Jurkat, Clone E6-1 (cell line): Measurements from ENCODE around the gene LASP1NB.
"Not testable (repeated sequence)": the region's sequence is repeated elsewhere in the genome, so short reads cannot be mapped to it uniquely, and the experiment has no call there.

Source experiments
- DNase-seq: peaks from one replicate; pipeline ENCODE4 v3.0.0-alpha.2; 2011; ENCODE audit warnings: low read depth, low spot score
- H3K4me3 ChIP-seq: 2 replicates; pipeline ENCODE4 v1.5.1; 2011; ENCODE audit warnings: mild to moderate bottlenecking, low read length, control low read depth, moderate library complexity

LASP1NB gene

DNA sequence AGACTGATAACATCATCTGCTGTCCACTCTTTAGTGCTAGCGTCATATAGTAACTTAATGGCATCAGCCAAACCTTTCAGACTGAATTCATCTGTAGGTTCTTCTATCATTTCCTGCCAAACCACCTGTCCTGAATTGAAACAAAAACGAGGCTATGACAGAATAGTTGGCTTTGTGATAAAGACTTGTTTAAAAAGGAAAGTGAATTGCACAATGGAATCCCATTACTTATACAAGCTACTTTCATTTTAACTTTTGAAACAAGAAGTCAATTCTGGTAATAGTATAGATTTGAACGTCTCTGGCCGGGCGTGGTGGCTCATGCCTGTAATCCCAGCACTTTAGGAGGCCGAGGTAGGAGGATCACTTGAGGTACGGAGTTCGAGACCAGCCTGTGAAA, 18.2 kb downstream of the LASP1NB start:
- DNase-seq: peak; percentile 21

DNA sequence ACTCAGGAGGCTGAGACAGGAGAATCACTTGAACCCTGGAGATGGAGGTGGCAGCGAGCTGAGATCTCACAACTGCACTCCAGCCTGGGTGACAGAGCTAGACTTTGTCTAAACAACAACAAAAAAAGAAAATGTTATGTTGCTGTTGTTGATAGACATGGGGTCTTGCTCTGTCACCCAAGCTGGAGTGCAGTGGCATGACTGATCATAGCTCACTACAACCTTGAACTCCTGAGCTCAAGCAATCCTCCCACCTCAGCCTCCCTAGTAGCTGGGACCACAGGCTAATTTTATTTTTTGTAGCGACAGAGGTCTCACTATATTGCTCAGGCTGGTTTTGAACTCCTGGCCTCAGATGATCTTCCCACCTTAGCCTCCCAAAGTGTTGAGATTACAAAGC, 21.8 kb downstream of the LASP1NB start:
- DNase-seq: no peak
- no peak overlapping the region for H3K4me3 ChIP-seq

More for the DNA sequence above, 18.2 kb downstream of the LASP1NB start:
- H3K4me3 ChIP-seq: no peak overlapping the region

DNA sequence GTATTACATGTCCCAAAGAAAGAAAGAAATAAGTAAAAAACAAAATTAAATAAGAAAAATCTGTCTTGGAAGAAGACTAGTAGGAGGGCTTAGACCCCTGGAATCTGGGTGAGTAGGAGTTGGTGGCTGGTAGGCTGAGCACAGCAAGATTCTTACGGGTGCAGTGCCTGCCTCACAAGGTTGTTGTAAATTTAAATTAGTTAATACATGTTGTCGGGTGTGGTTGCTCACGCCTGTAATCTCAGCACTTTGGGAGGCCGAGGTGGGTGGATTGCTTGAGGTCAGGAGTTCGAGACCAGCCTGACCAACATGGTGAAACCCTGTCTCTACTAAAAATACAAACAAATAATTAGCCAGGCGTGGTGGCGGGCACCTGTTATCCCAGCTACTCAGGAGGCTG, 28.4 kb downstream of the LASP1NB start:
- DNase-seq, H3K4me3 ChIP-seq: not testable (repeated sequence)

DNA sequence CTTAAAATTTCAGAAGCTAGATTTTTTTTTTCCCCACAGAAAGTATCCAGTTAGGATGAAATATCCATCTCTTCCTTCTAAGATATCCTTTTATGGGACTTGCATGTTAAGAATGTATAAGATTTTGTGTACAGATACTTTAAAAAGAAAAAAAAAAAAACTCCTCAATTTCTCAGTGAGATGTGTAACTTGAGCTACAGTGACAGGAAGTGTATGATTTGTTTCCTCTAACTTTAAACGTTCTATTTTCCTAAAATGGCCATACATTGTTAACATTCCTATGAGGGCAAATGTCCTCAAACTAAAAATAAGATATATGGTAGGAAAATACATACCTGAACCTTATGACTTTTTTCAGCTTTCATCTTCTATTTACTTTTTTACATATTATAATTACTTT, 32.9 kb downstream of the LASP1NB start:
- no peak for DNase-seq
- H3K4me3 ChIP-seq: no peak overlapping the region

DNA sequence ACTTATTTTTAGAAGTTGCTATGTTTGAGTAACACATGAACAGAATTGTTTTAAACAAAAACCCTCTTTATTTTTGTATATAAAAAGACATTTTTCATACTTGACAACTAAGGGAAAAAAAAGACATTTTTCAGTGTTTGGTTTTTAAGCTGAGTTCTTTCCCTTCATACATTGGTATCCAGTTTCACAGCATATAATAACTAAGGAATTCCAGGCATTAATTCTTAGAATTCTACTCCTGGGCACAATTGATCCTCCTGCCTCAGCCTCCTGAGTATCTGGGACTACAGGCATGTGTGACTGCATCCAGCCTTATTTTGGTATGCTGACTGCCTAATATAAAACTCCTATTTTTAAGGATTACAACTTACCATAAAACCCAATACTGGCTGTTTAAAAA, 33.3 kb downstream of the LASP1NB start:
- no peak overlapping the region for H3K4me3 ChIP-seq
- DNase-seq: no peak

DNA sequence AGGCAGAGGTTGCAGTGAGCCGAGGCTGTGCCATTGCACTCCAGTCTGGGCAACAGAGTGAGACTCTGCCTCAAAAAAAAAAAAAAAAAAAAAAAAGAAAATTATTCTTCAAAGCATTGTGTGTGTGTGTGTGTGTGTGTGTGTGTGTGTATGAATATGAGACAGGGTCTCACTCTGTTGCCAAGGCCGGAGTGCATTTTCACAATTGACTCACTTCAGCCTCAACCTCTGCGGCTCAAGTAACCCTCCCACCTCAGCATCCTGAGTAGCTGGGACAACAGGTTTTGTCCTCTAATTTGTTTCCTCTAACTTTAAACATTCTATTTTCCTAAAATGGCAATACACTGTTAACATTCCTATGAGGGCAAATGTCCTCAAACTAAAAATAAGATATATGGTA, 34.1 kb downstream of the LASP1NB start:
- H3K4me3 ChIP-seq: no peak overlapping the region
- no peak for DNase-seq

DNA sequence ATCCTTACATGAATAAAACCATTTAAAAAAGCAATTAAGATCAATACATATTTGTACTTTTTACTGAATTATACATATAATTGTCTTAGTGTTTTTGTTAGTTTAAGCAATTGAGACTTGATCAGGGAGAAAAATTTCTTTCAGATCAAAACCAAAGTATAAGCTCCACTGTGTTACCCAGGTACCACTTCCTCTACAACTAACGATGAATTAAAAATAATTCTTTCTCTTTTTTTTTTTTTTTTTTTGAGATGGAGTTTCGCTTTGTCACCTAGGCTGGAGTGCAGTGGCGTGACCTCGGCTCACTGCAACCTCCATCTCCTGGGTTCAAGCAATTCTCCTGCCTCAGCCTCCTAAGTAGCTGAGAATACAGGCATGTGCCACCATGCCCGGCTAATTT, 35.0 kb downstream of the LASP1NB start:
- H3K4me3 ChIP-seq: no peak overlapping the region
- no peak for DNase-seq

DNA sequence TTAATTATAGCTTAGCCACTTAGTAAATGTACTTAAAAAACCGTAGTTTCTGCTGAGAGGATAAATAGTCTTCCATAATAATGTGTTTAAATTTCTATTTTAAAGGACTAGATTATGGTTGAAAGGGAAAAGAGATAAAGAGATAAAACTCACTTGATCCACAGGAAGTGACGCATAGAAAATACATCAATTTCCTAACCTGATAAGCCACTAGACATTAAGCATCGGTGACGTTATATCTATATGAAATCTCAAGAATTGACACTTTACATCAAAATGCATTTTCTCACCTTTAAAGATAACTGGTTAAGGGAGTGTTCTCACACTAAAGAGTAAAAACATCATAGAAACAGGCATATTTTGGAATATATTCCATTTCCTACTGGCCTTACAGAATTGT, 36.0 kb downstream of the LASP1NB start:
- no peak for DNase-seq

DNA sequence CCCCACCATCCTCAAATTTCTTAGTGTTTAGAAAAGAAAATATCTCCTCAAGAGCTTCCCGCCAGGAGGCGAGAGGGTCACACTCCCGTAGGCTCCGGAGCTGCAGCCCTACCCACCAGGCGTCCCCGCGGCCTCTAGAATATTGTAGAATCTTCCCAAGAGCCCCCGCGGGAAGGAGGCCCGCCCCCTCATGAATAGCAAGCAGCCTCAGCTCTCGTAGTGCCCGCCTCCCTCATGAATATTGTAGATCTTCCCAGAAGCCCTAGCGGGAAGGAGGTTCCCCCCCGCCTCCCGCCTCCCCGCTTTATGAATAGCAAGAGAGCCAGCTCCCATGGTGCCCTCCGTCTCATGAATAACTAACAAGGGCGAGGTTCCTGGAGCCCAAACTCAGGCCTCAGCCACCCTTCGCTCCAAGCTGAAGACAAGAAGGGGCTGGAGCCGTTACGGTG, 41.9 kb downstream of the LASP1NB start, which contains the start of gene FBXO47:
Gene FBXO47 (minus strand): TSS at position 114 of the 449 bp plus-strand sequence. CDS start 4,378 bp downstream, outside the sequence.
- DNase-seq: no peak
- H3K4me3 ChIP-seq: no peak within 1 kb of the TSS

More for the DNA sequence above, 36.0 kb downstream of the LASP1NB start:
- H3K4me3 ChIP-seq: no peak overlapping the region

DNA sequence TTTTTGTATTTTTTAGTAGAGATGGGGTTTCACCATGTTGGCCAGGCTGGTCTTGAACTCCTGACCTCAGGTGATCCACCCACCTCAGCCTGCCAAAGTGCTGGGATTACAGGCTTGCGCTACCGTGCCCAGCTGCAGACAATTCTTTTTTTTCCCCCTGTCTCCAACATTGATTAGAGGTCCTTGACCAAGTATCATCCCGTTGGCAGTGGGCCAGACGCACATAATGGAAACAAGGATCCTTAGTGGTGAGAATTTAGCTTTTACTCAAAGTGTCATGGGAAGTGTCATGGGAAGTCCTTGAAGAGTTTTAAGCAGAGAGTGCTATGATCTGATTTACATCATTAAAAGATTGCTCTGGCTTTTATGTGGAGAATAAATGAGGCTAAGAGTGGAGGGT, 43.9 kb downstream of the LASP1NB start:
- DNase-seq: no peak
- no peak overlapping the region for H3K4me3 ChIP-seq

DNA sequence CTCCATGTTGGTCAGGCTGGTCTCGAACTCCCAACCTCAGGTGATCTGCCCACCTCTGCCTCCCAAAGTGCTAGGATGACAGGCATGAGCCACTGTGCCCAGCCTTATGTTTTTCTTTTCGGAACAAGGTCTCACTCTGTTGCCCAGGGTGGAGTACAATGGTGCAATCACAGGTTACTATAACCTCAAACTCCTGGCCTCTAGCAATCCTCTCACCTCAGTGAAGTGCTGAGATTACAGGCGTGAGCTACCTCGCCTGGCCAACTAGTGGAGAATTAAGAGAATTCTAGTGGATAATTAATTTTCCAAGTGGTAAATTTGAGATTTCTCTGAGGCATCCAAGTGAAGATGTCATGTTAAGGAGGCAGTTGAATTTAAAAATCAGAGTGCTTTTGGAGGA, 44.7 kb downstream of the LASP1NB start:
- no peak overlapping the region for H3K4me3 ChIP-seq
- DNase-seq: no peak

DNA sequence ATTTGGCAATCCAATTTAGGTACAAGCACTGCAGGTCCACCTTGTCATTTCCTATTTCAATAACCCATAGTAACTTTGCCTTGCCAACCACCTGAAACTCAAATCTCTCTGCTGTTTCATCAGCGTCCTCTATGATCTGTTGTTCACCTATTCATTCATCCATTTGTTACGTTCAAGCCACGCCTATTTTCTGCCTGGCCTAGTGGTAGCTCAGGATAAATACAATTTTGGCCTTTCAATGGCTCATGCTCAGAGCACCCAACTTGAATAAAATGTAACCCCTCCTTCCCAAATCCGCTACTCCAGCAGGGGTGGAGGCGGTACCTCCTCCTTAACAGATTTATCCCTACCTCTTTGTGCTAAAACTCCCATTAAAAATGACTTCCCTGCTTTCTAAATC, 45.4 kb downstream of the LASP1NB start:
- no peak for DNase-seq
- no peak overlapping the region for H3K4me3 ChIP-seq

DNA sequence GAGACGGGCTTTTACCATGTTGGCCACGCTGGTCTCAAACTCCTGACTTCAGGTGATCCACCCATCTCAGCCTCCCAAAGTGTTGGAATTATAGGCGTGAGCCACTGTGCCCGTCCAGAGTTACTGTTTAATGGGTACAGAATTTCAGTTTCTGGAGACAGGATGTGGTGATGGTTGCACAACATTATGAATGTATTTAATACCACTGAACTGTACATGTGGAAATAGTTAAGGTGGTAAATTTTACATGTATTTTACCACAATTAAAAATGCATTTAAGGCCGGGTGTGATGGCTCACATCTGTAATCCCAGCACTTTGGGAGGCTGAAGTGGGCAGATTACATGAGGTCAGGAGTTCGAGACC, 50.8 kb downstream of the LASP1NB start:
- peak; percentile 73 for DNase-seq
- not testable (repeated sequence) for H3K4me3 ChIP-seq

DNA sequence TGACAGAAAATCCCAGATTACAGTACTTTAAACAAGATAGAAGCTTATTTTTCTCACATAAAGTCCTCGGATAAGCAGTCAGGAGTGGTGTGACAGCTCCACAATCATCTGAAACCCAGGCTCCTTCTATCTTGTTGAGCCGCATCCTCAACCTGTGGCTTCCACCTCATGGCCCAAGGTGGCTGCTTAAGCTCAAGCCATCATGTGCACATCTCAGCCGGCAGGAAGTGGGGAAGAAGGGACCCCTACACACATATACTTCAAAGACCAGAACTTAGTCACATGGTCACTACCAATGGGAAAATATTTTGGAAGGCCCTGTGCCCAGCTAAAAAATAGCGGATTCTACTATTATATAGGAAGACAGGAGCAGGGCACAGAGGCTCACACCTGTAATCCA, 52.8 kb downstream of the LASP1NB start:
- no peak overlapping the region for H3K4me3 ChIP-seq
- no peak for DNase-seq
